Measurements from ENCODE around the gene TFDP3.

TFDP3 gene

DNA sequence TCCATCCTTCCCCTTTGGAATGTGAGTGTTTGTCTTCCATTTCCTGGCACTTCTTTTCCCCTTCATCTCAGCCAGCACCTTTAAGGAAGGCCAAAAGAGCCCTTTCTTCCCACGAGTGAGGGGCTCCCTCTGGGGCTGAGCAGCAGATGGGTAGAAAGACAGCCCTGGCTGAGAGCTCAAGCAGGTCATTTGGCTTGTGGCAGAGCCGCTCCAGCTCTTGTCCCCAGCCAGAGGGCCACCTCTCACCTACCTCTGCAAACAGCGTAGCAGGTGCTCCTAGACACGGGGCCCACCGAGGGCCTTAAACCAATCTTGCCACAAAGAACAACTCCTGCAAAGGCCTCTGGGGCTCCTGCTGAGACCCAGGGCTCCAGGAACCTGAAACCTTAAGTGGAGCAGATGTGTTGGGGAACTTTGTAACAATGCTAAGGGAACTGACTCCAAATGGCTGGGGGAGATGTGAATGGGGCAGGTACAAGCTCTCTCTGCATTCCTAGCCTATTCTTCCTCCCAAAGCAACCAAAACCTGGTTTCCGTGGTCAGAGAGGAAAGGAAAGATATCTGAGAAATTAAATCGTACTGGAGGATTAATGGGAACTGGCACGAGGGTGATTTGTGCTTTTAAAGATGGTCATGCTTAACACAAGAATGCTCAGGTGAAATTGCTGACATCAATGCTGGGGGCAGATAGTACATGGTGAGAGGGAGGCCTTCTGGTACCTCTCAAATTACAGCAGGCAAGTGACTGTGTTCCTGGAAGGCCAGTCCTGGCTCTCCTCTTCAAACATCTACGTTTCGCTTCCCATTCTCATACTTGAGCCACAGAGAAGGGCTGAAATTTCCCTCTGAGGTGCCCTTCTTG lies 27.0 kb downstream of the TFDP3 start:
- no peak overlapping the region for H3K4me2 ChIP-seq
- H3K36me3 ChIP-seq: no peaks in the 10 kb centered on the region
- TF ChIP-seq Cebpa-rat (IDR thresholded peaks at IDR 0.05): no peak
- H3K9me3 ChIP-seq: no peaks in the 10 kb centered on the region
- peaks cover 28% of the 10 kb centered on the region; the same call in 1 of the 2 replicates for H4K20me1 ChIP-seq
- no peak overlapping the region for H3K27ac ChIP-seq
- H3K4me1 ChIP-seq: no peaks in the 10 kb centered on the region
- no peak overlapping the region for H3K4me3 ChIP-seq
- no peak overlapping the region for H3K9ac ChIP-seq
- peaks cover 89% of the 10 kb centered on the region for H3K27me3 ChIP-seq

GRCh38 chrX:133189195-133189594 lies 29.0 kb downstream of the TFDP3 start:
- no peak overlapping the region for H3K9ac ChIP-seq
- H3K4me1 ChIP-seq: no peaks in the 10 kb centered on the region
- peaks cover 95% of the 10 kb centered on the region for H3K27me3 ChIP-seq
- peaks cover 28% of the 10 kb centered on the region; the same call in 1 of the 2 replicates for H4K20me1 ChIP-seq
- H3K27ac ChIP-seq: no peak overlapping the region
- H3K4me3 ChIP-seq: no peak overlapping the region
- H3K9me3 ChIP-seq: no peaks in the 10 kb centered on the region
- no peaks in the 10 kb centered on the region for H3K36me3 ChIP-seq
- H3K4me2 ChIP-seq: no peak overlapping the region
- no peak for TF ChIP-seq Cebpa-rat (IDR thresholded peaks at IDR 0.05)

- Histone ChIP-seq H3K27me3 (peaks cover 97% of the 10 kb centered on the region), H3K4me2 (no peak overlapping the region), H3K4me1 (no peaks in the 10 kb centered on the region), H3K36me3 (no peaks in the 10 kb centered on the region), H3K9me3 (no peaks in the 10 kb centered on the region), H3K9ac (no peak overlapping the region), H3K27ac (no peak overlapping the region), H3K4me3 (no peak overlapping the region), H4K20me1 (peaks cover 28% of the 10 kb centered on the region; the same call in 1 of the 2 replicates)
- TF ChIP-seq Cebpa-rat (IDR thresholded peaks at IDR 0.05): no peak
These were observed 29.5 kb downstream of the TFDP3 start for GRCh38 chrX:133188631-133189030.

DNA sequence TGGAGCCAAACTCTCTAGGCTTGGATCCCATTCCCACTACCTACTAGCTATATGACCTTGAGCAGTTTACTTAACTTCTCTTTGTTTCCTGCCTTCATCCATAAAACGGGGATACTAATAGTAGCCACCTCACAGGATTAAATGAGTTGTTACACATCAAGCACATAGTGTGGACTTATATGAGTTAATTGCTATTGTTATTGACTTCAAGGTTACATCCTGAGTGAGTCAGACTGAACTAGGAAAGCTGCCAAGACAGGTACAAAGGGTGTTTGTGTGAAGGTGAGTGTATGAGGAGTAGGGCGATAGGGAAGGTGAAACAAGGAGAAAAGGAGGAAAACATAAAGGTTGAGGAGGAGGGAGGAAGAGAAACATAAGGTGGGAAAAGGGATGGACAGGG lies 32.2 kb downstream of the TFDP3 start:
- H3K27ac ChIP-seq: no peak overlapping the region
- H3K4me2 ChIP-seq: no peak overlapping the region
- no peaks in the 10 kb centered on the region for H3K9me3 ChIP-seq
- H3K4me1 ChIP-seq: no peaks in the 10 kb centered on the region
- peaks cover 21% of the 10 kb centered on the region; the same call in 1 of the 2 replicates for H4K20me1 ChIP-seq
- peaks cover 97% of the 10 kb centered on the region for H3K27me3 ChIP-seq
- no peaks in the 10 kb centered on the region for H3K36me3 ChIP-seq
- H3K9ac ChIP-seq: no peak overlapping the region
- H3K4me3 ChIP-seq: no peak overlapping the region
- TF ChIP-seq Cebpa-rat (IDR thresholded peaks at IDR 0.05): no peak

- H3K36me3 ChIP-seq: no peaks in the 10 kb centered on the region
- H3K27me3 ChIP-seq: peaks cover 97% of the 10 kb centered on the region
- no peak overlapping the region for H3K27ac ChIP-seq
- TF ChIP-seq Cebpa-rat (IDR thresholded peaks at IDR 0.05): no peak
- no peak overlapping the region for H3K9ac ChIP-seq
- H3K4me2 ChIP-seq: no peak overlapping the region
- H4K20me1 ChIP-seq: peaks cover 21% of the 10 kb centered on the region; the same call in 1 of the 2 replicates
- no peaks in the 10 kb centered on the region for H3K4me1 ChIP-seq
- H3K9me3 ChIP-seq: 0 out of 2 replicates have a peak, but pooled peaks cover 4% of the 10 kb centered on the region
- H3K4me3 ChIP-seq: no peak overlapping the region
These were observed 33.0 kb downstream of the TFDP3 start for GRCh38 chrX:133185119-133185518.

DNA sequence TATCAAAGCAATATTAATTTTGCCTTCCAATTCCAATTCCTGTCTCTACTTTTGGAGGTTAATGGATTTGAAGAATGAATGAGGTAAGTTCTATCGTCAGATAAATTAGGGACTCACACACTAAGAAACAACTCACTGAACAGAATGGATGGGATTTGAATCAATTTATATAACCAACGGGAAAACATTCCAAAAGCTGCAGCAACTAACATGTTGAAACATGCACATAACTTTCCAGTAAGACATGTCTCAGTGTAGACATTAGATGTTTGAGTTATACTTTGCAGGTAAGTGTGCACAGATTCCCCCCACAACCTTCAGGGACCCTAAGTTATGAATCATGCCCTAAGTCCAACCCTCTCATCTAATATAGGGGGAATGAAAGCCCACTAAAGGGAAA lies 34.3 kb downstream of the TFDP3 start:
- Histone ChIP-seq H3K27ac (no peak overlapping the region), H4K20me1 (peaks cover 17% of the 10 kb centered on the region; the same call in 1 of the 2 replicates), H3K36me3 (no peaks in the 10 kb centered on the region), H3K4me1 (no peaks in the 10 kb centered on the region), H3K9ac (no peak overlapping the region), H3K9me3 (0 out of 2 replicates have a peak, but pooled peaks cover 6% of the 10 kb centered on the region), H3K4me3 (no peak overlapping the region), H3K4me2 (no peak overlapping the region), H3K27me3 (peaks cover 95% of the 10 kb centered on the region)
- no peak for TF ChIP-seq Cebpa-rat (IDR thresholded peaks at IDR 0.05)

DNA sequence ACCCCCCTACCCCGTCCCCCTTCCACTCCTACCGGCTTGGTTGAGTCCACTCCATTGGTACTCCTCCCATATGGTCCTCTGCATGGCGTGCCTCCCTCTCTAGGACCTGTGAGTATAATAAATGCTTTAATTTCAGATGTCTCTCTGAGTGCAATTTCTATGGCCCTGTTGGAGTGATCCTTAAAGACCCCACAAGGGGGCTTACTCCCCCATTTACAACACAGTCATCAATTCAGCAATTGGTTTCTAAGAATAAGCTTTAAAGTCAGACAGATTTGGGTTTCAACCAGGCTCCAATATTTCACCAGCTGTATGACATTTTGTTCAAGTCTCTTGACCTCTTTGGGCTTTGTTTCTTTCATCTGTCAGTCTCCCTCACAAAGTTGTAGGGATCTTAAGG lies 38.7 kb downstream of the TFDP3 start:
- H3K27me3 ChIP-seq: peaks cover 93% of the 10 kb centered on the region
- no peaks in the 10 kb centered on the region for H3K4me1 ChIP-seq
- H3K9me3 ChIP-seq: 0 out of 2 replicates have a peak, but pooled peaks cover 6% of the 10 kb centered on the region
- H3K27ac ChIP-seq: no peak overlapping the region
- TF ChIP-seq Cebpa-rat (IDR thresholded peaks at IDR 0.05): no peak
- peaks cover 8% of the 10 kb centered on the region; the same call in 1 of the 2 replicates for H4K20me1 ChIP-seq
- H3K36me3 ChIP-seq: no peaks in the 10 kb centered on the region
- no peak overlapping the region for H3K4me3 ChIP-seq
- no peak overlapping the region for H3K9ac ChIP-seq
- no peak overlapping the region for H3K4me2 ChIP-seq

- TF ChIP-seq Cebpa-rat (IDR thresholded peaks at IDR 0.05): no peak
- H3K4me2 ChIP-seq: no peak overlapping the region
- peaks cover 8% of the 10 kb centered on the region; the same call in 1 of the 2 replicates for H4K20me1 ChIP-seq
- 0 out of 2 replicates have a peak, but pooled peaks cover 6% of the 10 kb centered on the region for H3K9me3 ChIP-seq
- peaks cover 91% of the 10 kb centered on the region for H3K27me3 ChIP-seq
- no peak overlapping the region for H3K27ac ChIP-seq
- H3K4me1 ChIP-seq: no peaks in the 10 kb centered on the region
- H3K36me3 ChIP-seq: no peaks in the 10 kb centered on the region
- H3K4me3 ChIP-seq: no peak overlapping the region
- H3K9ac ChIP-seq: no peak overlapping the region
These were observed 41.0 kb downstream of the TFDP3 start for GRCh38 chrX:133177202-133177601.

- TF ChIP-seq Cebpa-rat (IDR thresholded peaks at IDR 0.05): no peak
- no peak overlapping the region for H3K4me2 ChIP-seq
- no peak overlapping the region for H3K9ac ChIP-seq
- H3K4me1 ChIP-seq: no peaks in the 10 kb centered on the region
- H3K27ac ChIP-seq: no peak overlapping the region
- peaks cover 91% of the 10 kb centered on the region for H3K27me3 ChIP-seq
- H3K36me3 ChIP-seq: no peaks in the 10 kb centered on the region
- H3K9me3 ChIP-seq: 0 out of 2 replicates have a peak, but pooled peaks cover 6% of the 10 kb centered on the region
- H3K4me3 ChIP-seq: no peak overlapping the region
- peaks cover 8% of the 10 kb centered on the region; the same call in 1 of the 2 replicates for H4K20me1 ChIP-seq
These were observed 42.5 kb downstream of the TFDP3 start for GRCh38 chrX:133175605-133176004.

- Histone ChIP-seq H4K20me1 (peaks cover 8% of the 10 kb centered on the region; the same call in 1 of the 2 replicates), H3K4me2 (no peak overlapping the region), H3K4me1 (no peaks in the 10 kb centered on the region), H3K27ac (no peak overlapping the region), H3K4me3 (no peak overlapping the region), H3K9me3 (0 out of 2 replicates have a peak, but pooled peaks cover 3% of the 10 kb centered on the region), H3K9ac (no peak overlapping the region), H3K27me3 (peaks cover 91% of the 10 kb centered on the region), H3K36me3 (no peaks in the 10 kb centered on the region)
- TF ChIP-seq Cebpa-rat (IDR thresholded peaks at IDR 0.05): no peak
These were observed 43.0 kb downstream of the TFDP3 start for GRCh38 chrX:133175162-133175561.
